ENCODE measurements around the gene CDNF. TPM values are rescaled to one million over a fixed set of nuclear protein-coding genes. Genes with fewer than 3 reads are reported as not detected.

CDNF gene
- polyA plus RNA-seq, 1 of the 3 experiments (the other 2 are of a cell fraction): 1.2 TPM

DNA sequence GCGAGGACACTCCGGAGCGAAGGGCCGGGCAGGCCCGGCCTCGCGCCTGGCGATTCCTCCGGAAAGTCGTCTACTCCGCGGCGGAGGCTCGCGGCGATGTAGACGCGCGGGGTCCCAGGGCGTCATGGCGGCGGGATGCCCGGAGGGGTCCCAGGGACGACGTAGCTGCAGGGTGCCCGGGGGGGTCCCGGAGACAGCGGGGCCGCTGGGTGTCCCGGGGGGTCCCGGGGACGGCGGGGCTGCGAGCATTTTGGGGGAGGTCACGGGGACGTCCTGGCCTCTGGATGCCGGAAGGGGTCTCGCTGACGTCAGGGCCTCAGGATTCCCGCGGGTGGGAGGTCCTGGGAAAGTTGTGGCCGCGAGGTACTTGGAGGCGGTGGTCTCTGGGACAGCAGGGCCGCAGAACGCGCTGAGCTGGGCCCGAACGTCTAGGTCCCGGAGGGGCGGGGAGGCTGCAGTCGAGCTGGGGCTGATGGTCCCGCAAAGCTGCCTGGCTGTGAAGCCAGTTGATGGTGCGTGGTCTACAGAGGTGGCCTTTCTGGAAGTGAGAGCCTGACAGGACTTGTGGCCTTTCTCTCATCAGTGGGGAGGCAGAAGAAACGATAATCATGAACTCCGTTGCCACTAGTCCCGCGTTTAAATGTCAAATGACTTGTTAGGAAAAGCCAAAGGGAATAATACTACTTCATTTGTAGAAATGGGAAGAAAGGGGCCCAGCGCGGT, 906 bp upstream of the CDNF start:
- DNase-seq: peak; percentile 74
- peak overlapping the region; percentile 92 for H3K9ac ChIP-seq
- 3% methylated on average over 15 of the region's 60 CpGs for WGBS (ENCODE audit: low lambda C conversion rate)

DNA sequence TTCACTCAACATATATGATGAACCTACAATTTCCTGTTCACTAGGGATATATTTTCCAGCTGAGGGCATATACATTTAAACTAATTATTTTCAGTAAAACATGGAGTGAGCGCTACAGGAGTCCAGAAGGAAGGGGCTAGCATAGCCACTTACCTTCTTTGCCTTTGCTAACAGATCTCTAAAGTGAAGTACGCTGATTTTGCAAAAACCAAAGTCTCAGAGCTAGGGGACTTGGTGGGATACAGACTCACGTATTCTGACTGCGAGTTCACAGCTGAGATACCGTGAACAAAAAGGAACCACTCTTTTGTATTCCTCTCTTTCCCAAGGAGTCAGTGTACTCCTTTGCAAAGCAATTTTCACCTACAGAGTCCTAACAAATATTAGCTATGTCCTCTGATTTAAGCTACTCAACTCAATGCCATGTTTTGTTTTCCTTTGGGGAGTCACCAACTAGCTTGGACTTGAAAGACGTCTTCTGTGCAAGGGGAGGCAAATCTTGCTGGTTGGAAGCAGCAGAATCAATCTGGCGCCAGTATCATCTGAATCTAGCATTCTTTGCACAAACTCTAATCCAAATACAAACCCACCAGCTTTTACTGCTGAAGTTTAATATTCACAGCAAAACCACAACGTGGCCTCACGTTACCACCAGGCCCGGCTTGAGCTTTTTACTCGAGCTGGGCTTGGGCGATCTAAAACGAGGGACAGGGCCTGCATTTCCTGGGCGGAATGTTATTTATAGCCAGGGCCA, 657 bp downstream of the CDNF start:
- peak overlapping the region; percentile 90 for H2AFZ ChIP-seq (ENCODE audit: low read depth)
- CTCF ChIA-PET: interaction anchor here (0.8 to 2.9 kb wide), 7 partner anchors 10 to 340 kb away, joined by 3 to 17 read pairs (median 5); no protein-coding TSS in a partner anchor
- no peaks in the 10 kb centered on the region for H3K27me3 ChIP-seq (ENCODE audit: insufficient read depth)
- no peaks in the 10 kb centered on the region for H3F3A ChIP-seq (replicated peaks; ENCODE audit: insufficient read depth)
- peak overlapping the region; percentile 76 to 99 for H3K4me3 ChIP-seq (ENCODE audit: low read depth in 2 of 2, low read length in 1 of 2)
- peak overlapping the region; percentile 63 to 93 for H3K27ac ChIP-seq (ENCODE audit: low read depth in 2 of 2, low read length in 1 of 2)
- TF ChIP-seq, protein P1, sequence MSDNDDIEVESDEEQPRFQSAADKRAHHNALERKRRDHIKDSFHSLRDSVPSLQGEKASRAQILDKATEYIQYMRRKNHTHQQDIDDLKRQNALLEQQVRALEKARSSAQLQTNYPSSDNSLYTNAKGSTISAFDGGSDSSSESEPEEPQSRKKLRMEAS (IDR thresholded peaks at IDR 0.05; ENCODE audit: low read depth): peak; percentile 53; the same call in 1 of the 2 replicates
- no peak for TF ChIP-seq MEF2A (IDR thresholded peaks at IDR 0.05; ENCODE audit: borderline replicate concordance, low read depth)
- POLR2A ChIA-PET: interaction anchor here (0.6 to 3.1 kb wide), 10 partner anchors 12 to 1981 kb away, joined by 3 to 36 read pairs (median 4); partner anchors contain the start of genes DCLRE1C, MEIG1, RSU1 and SUV39H2
- H4K20me1 ChIP-seq (ENCODE audit: insufficient read depth): no peaks in the 10 kb centered on the region
- H3K9ac ChIP-seq: peak overlapping the region; percentile 70
- peaks cover 21 to 22% of the 10 kb centered on the region in 2 experiments for H3K36me3 ChIP-seq (replicated peaks in 1 of 2; ENCODE audit: control insufficient read depth in 1 of 2, insufficient read depth in 2 of 2, low read length in 1 of 2)
- H3K79me2 ChIP-seq (ENCODE audit: insufficient read depth): peaks cover 39% of the 10 kb centered on the region
- 25% methylated on average over 14 of the region's 14 CpGs for WGBS (ENCODE audit: low lambda C conversion rate)
- no peaks in the 10 kb centered on the region for H3K9me2 ChIP-seq
- peaks cover 0 to 7% of the 10 kb centered on the region in 2 experiments; a peak in 1 of 4 replicates for H3K4me1 ChIP-seq (ENCODE audit: control insufficient read depth in 1 of 2, insufficient read depth in 2 of 2, low read depth in 1 of 2, low read length in 1 of 2)
- no peaks in the 10 kb centered on the region for H3K9me3 ChIP-seq
- peak overlapping the region; percentile 85 for H3K4me2 ChIP-seq
- no peak for DNase-seq

More for the DNA sequence above, 906 bp upstream of the CDNF start:
- no peaks in the 10 kb centered on the region for H3K27me3 ChIP-seq (ENCODE audit: insufficient read depth)
- ChIA-PET POLR2A (interaction anchor here (1.0 to 3.1 kb wide), 7 partner anchors 10 to 1979 kb away, joined by 3 to 36 read pairs (median 6); partner anchors contain the start of genes MEIG1, RSU1 and SUV39H2), CTCF (interaction anchor here (1.2 to 2.9 kb wide), 4 partner anchors 13 to 302 kb away, joined by 3 to 17 read pairs (median 9); partner anchors contain the start of gene SUV39H2)
- peak overlapping the region; percentile 92 for H2AFZ ChIP-seq (ENCODE audit: low read depth)
- no peaks in the 10 kb centered on the region for H3F3A ChIP-seq (replicated peaks; ENCODE audit: insufficient read depth)
- peak overlapping the region; percentile 93 to 99 for H3K4me3 ChIP-seq (ENCODE audit: low read depth in 2 of 2, low read length in 1 of 2)
- peak overlapping the region; percentile 81 to 88 for H3K27ac ChIP-seq (ENCODE audit: low read depth in 2 of 2, low read length in 1 of 2)
- H4K20me1 ChIP-seq (ENCODE audit: insufficient read depth): no peaks in the 10 kb centered on the region
- H3K9me3 ChIP-seq: no peaks in the 10 kb centered on the region
- H3K9me2 ChIP-seq: no peaks in the 10 kb centered on the region
- peaks cover 30 to 36% of the 10 kb centered on the region in 2 experiments for H3K36me3 ChIP-seq (replicated peaks in 1 of 2; ENCODE audit: control insufficient read depth in 1 of 2, insufficient read depth in 2 of 2, low read length in 1 of 2)
- H3K4me2 ChIP-seq: peak overlapping the region; percentile 88
- H3K4me1 ChIP-seq (ENCODE audit: control insufficient read depth in 1 of 2, insufficient read depth in 2 of 2, low read depth in 1 of 2, low read length in 1 of 2): peaks cover 0 to 7% of the 10 kb centered on the region in 2 experiments; a peak in 1 of 4 replicates
- H3K79me2 ChIP-seq (ENCODE audit: insufficient read depth): peaks cover 41% of the 10 kb centered on the region
- TF ChIP-seq TCF12 (IDR thresholded peaks at IDR 0.05) (no peak), MEF2A (IDR thresholded peaks at IDR 0.05; ENCODE audit: borderline replicate concordance, low read depth) (no peak), YY1 (IDR thresholded peaks at IDR 0.05; ENCODE audit: low read depth) (0 out of 2 replicates have a peak, but pooled peaks have one; percentile 2)

GRCh38 chr10:14836208-14836607, 1.6 kb downstream of the CDNF start:
- H3K79me2 ChIP-seq (ENCODE audit: insufficient read depth): peaks cover 31% of the 10 kb centered on the region
- H3K36me3 ChIP-seq (replicated peaks in 1 of 2; ENCODE audit: control insufficient read depth in 1 of 2, insufficient read depth in 2 of 2, low read length in 1 of 2): peaks cover 11 to 12% of the 10 kb centered on the region in 2 experiments
- no peaks in the 10 kb centered on the region for H3K27me3 ChIP-seq (ENCODE audit: insufficient read depth)
- no peaks in the 10 kb centered on the region for H3K9me3 ChIP-seq
- CTCF ChIA-PET: interaction anchor here (1.4 to 1.6 kb wide), 4 partner anchors 68 to 337 kb away, joined by 3 to 9 read pairs (median 6); no protein-coding TSS in a partner anchor
- H3K4me3 ChIP-seq (ENCODE audit: low read depth in 2 of 2, low read length in 1 of 2): no peak overlapping the region
- no peak overlapping the region for H3K9ac ChIP-seq
- POLR2A ChIA-PET: no interaction called here
- H3K9me2 ChIP-seq: no peaks in the 10 kb centered on the region
- H3K27ac ChIP-seq (ENCODE audit: low read depth in 2 of 2, low read length in 1 of 2): no peak overlapping the region
- no peaks in the 10 kb centered on the region for H3F3A ChIP-seq (replicated peaks; ENCODE audit: insufficient read depth)
- no peak for DNase-seq
- no peak overlapping the region for H2AFZ ChIP-seq (ENCODE audit: low read depth)
- no peak overlapping the region for H3K4me2 ChIP-seq
- peaks cover 0 to 7% of the 10 kb centered on the region in 2 experiments; a peak in 1 of 4 replicates for H3K4me1 ChIP-seq (ENCODE audit: control insufficient read depth in 1 of 2, insufficient read depth in 2 of 2, low read depth in 1 of 2, low read length in 1 of 2)
- 96% methylated on average over 2 of the region's 2 CpGs for WGBS (ENCODE audit: low lambda C conversion rate)
- TF ChIP-seq EZH2phosphoT487 (IDR thresholded peaks at IDR 0.05; ENCODE audit: borderline replicate concordance, low read depth) (no peak), SMC3 (IDR thresholded peaks at IDR 0.05; ENCODE audit: low read depth, low read length) (no peak)
- no peaks in the 10 kb centered on the region for H4K20me1 ChIP-seq (ENCODE audit: insufficient read depth)
